ENCODE data around the gene MRPL38. TPM values are rescaled to one million over a fixed set of nuclear protein-coding genes. Genes with fewer than 3 reads are reported as not detected.

Gene MRPL38
- total RNA-seq, 4 donors from 2014 or later, result 40.6 to 117 (median 48.5) TPM

DNA sequence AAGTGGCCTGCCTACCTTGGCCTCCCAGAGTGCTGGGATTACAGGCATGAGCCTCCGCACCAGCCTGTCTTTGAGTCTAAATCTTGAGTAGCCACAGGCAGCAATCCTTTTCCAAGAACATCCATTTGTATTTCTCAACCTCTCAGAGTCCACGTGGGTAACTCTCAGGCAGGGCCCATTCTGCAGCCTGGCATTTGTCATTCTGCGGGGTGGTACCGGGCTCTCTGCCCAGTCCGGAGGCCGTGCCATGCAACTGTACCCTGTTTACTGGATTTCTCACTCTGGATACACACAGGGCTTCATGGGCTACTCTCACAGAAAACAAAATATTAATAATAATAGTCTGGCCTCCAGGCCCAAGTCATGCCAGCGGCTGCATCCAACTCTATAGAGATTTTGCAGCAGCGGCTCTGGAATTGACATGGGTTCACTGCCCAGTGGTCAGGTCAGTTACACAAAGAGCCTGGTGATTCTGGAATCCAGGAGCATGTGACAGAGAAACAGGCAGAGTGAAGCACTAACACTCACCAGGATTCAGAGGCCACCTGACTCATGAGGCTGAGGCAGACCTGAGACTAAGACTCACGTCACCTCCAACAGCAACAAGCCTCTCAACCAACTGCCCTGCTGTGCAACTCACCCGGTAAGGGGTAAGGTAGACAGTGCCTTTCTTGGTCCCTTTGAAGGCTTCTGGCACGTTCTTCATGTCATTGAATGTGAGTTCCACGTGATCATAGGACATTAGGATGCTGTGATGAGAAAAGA is 53.6 kb downstream of the MRPL38 start:
- Histone ChIP-seq H3K27me3 (no peaks in the 10 kb centered on the region), H3K36me3 (peaks cover 0 to 50% (median 21%) of the 10 kb centered on the region in 4 donors), H3K4me1 (peaks cover 11 to 51% (median 25%) of the 10 kb centered on the region in 4 donors), H3K27ac (peak overlapping the region; percentile 42 to 68 (median 55)), H3K4me3 (no peak overlapping the region), H3K9me3 (no peaks in the 10 kb centered on the region)
- WGBS, 2 donors (ENCODE audit: low coverage in 1 of 2), result 80 to 92% methylated on average over 2 to 12 of the region's 12 CpGs
- TF ChIP-seq POLR2A (IDR thresholded peaks at IDR 0.05), result no peak
- TF ChIP-seq CTCF (IDR thresholded peaks at IDR 0.05), result no peak
- no peak for TF ChIP-seq POLR2AphosphoS5 (IDR thresholded peaks at IDR 0.05)
- TF ChIP-seq EP300 (IDR thresholded peaks at IDR 0.05; ENCODE audit: low read depth), result no peak
- DNase-seq, result no peak
- intact Hi-C loops (cut with DNase I; ENCODE audit: low total_unique reads), result loop anchor here (10.0 kb wide), 1 partner anchor 66 kb away; the partner anchor contains the start of gene UNK
- in situ Hi-C loops (cut with MboI; ENCODE audit: low pct_ligation_motif_present in 1 of 4, low pct_unique_long_range_greater_than_20kb in 1 of 4, low sequenced_read_pairs in 3 of 4), result no loop called here

DNA sequence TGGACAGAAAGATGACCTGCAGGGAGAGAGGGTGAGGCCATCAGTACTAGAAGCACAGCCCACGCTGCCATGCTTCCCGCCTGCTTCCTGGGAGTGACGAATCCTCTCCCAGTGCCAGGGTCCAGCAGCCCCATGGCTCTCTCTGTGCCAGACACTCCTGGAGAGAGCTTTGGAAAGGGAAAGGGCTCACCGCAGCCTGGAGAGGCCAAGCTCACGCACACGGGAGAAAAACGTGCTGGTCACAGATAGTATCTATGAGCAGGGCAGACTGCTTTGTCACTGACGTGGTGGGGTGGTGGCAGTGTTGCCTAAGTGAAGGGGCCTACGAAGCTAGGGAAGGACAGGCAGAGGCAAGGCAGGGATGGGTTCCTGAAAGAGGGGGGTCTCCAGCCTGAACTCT is 55.0 kb downstream of the MRPL38 start:
- Histone ChIP-seq H3K4me1 (peaks cover 24 to 64% (median 36%) of the 10 kb centered on the region in 4 donors), H3K9me3 (no peaks in the 10 kb centered on the region), H3K4me3 (no peak overlapping the region), H3K36me3 (peaks cover 0 to 51% (median 21%) of the 10 kb centered on the region in 4 donors), H3K27ac (peak overlapping the region in 2 of 4 donors; percentile 22 to 28), H3K27me3 (no peaks in the 10 kb centered on the region)
- no peak for DNase-seq
- 81 to 82% methylated on average over 7 to 9 of the region's 9 CpGs for WGBS, 2 donors (ENCODE audit: low coverage in 1 of 2)
- TF ChIP-seq POLR2A (IDR thresholded peaks at IDR 0.05), result no peak
- no peak for TF ChIP-seq CTCF (IDR thresholded peaks at IDR 0.05)
- TF ChIP-seq EP300 (IDR thresholded peaks at IDR 0.05; ENCODE audit: low read depth), result no peak
- TF ChIP-seq POLR2AphosphoS5 (IDR thresholded peaks at IDR 0.05), result no peak
- intact Hi-C loops (cut with DNase I; ENCODE audit: low total_unique reads) (loop anchor here (10.0 kb wide), 1 partner anchor 65 kb away; the partner anchor contains the start of gene UNK), in situ Hi-C loops (cut with MboI; ENCODE audit: low pct_ligation_motif_present in 1 of 4, low pct_unique_long_range_greater_than_20kb in 1 of 4, low sequenced_read_pairs in 3 of 4) (no loop called here)

DNA sequence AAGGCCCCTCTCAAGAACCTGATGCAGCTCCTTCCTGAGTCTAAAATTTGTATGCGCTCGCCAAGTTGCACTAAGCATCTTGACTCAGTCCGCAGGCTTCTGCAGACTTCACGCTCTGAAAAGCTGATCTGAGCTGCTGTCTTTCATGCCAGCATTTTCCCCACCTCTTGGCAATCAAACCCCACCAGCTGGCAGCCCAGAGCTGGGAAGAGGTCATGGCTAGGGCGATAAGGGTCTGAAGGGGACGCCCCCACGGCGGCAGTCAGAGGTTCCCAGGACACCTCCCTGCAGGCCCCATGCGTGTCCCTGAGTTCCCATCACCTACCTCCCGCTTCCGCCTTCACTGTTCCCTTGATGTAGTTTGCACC is 55.4 kb downstream of the MRPL38 start:
- Histone ChIP-seq H3K9me3 (no peaks in the 10 kb centered on the region), H3K4me1 (peaks cover 28 to 66% (median 37%) of the 10 kb centered on the region in 4 donors), H3K27me3 (no peaks in the 10 kb centered on the region), H3K4me3 (no peak overlapping the region), H3K27ac (peak overlapping the region in 3 of 4 donors; percentile 22 to 44 (median 28)), H3K36me3 (peaks cover 0 to 51% (median 21%) of the 10 kb centered on the region in 4 donors)
- 96% methylated on average over 11 of the region's 11 CpGs; no CpG with 5 or more reads in 1 of the 2 donors for WGBS, 2 donors (ENCODE audit: low coverage in 1 of 2)
- TF ChIP-seq POLR2A (IDR thresholded peaks at IDR 0.05) (no peak), CTCF (IDR thresholded peaks at IDR 0.05) (no peak), EP300 (IDR thresholded peaks at IDR 0.05; ENCODE audit: low read depth) (no peak), POLR2AphosphoS5 (IDR thresholded peaks at IDR 0.05) (no peak)
- intact Hi-C loops (cut with DNase I; ENCODE audit: low total_unique reads) (no loop called here), in situ Hi-C loops (cut with MboI; ENCODE audit: low pct_ligation_motif_present in 1 of 4, low pct_unique_long_range_greater_than_20kb in 1 of 4, low sequenced_read_pairs in 3 of 4) (no loop called here)
- DNase-seq, result no peak

Other genes with a start within 250 kb of the MRPL38 start
- 100 to 1,000 TPM in 2 of 4 donors, 10 to 100 TPM in 2; 25.1 to 129 (median 80.3) TPM for gene RECQL5, start 237.7 kb downstream of the MRPL38 start, total RNA-seq
- 10 to 100 TPM; 49.0 to 83.8 (median 71.4) TPM for gene SAP30BP, start 237.5 kb downstream of the MRPL38 start, total RNA-seq
- 100 to 1,000 TPM; 196 to 323 (median 229) TPM for gene ITGB4, start 183.4 kb downstream of the MRPL38 start, total RNA-seq
- gene GALK1, start 139.7 kb downstream of the MRPL38 start, total RNA-seq, result 100 to 1,000 TPM in 1 of 4 donors, 10 to 100 TPM in 1, 1 to 10 TPM in 2; 9.3 to 116 (median 30.9) TPM
- 10 to 100 TPM; 24.0 to 99.1 (median 63.1) TPM for gene UNK, start 120.1 kb downstream of the MRPL38 start, total RNA-seq
- gene UNC13D, start 60.5 kb downstream of the MRPL38 start, total RNA-seq, result 10 to 100 TPM in 3 of 4 donors, 1 to 10 TPM in 1; 3.0 to 48.3 (median 16.2) TPM
- 10 to 100 TPM; 27.7 to 75.1 (median 56.8) TPM for gene WBP2, start 49.5 kb downstream of the MRPL38 start, total RNA-seq
- gene TRIM47, start 26.3 kb downstream of the MRPL38 start, total RNA-seq, result 100 to 1,000 TPM in 1 of 4 donors, 10 to 100 TPM in 3; 38.6 to 118 (median 41.0) TPM
- gene TRIM65, start 7.9 kb downstream of the MRPL38 start, total RNA-seq, result 10 to 100 TPM; 16.8 to 21.7 (median 20.5) TPM
- 10 to 100 TPM in 2 of 4 donors, 1 to 10 TPM in 2; 2.9 to 29.9 (median 7.9) TPM for gene FBF1, start 36.2 kb upstream of the MRPL38 start, total RNA-seq
- 100 to 1,000 TPM in 3 of 4 donors, 10 to 100 TPM in 1; 37.0 to 254 (median 212) TPM for gene ACOX1, start 74.3 kb upstream of the MRPL38 start, total RNA-seq
- gene TEN1, start 74.4 kb upstream of the MRPL38 start, total RNA-seq, result 100 to 1,000 TPM in 1 of 4 donors, 10 to 100 TPM in 3; 18.7 to 137 (median 20.7) TPM
- 10 to 100 TPM in 2 of 4 donors, 1 to 10 TPM in 1, not detected in 1; 5.4 to 24.6 (median 16.9) TPM for gene CDK3, start 96.0 kb upstream of the MRPL38 start, total RNA-seq
- 10 to 100 TPM; 17.1 to 23.7 (median 20.6) TPM for gene EVPL, start 122.4 kb upstream of the MRPL38 start, total RNA-seq
- 10 to 100 TPM; 11.6 to 44.8 (median 30.4) TPM for gene SRP68, start 167.6 kb upstream of the MRPL38 start, total RNA-seq
- 1 to 10 TPM in 3 of 4 donors, not detected in 1; 1.9 to 10.0 (median 3.2) TPM for gene GALR2, start 169.9 kb upstream of the MRPL38 start, total RNA-seq
- under 1 TPM in 1 of 4 donors, not detected in 3; 0.40 TPM for gene ZACN, start 174.3 kb upstream of the MRPL38 start, total RNA-seq
- gene EXOC7, start 198.9 kb upstream of the MRPL38 start, total RNA-seq, result 100 to 1,000 TPM in 2 of 4 donors, 10 to 100 TPM in 2; 88.0 to 143 (median 105) TPM
- gene FOXJ1, start 236.4 kb upstream of the MRPL38 start, total RNA-seq, result 1 to 10 TPM in 2 of 4 donors, under 1 TPM in 1, not detected in 1; 0.82 to 7.4 (median 1.9) TPM